Measurements from ENCODE around the gene CFAP54.

DNA sequence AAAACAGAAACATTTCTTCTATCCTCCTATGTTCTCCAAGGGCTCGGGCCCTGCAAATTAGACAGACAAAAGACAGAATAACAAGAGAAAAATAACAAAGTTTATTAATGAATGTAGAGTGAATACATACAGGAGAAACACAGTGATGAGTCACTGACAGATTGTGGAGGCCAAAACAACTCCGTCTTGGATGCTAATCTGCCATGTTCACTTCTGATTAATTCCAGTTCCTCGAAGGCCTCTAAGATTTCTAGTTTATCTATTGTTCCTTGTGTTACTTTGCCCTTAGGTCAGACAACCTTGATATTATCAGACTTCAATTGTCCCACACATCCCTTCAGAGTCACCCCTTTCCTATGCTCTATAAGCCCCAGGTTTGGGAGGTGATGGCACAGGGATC is 390.8 kb downstream of the CFAP54 start:
- TF ChIP-seq, protein P1, sequence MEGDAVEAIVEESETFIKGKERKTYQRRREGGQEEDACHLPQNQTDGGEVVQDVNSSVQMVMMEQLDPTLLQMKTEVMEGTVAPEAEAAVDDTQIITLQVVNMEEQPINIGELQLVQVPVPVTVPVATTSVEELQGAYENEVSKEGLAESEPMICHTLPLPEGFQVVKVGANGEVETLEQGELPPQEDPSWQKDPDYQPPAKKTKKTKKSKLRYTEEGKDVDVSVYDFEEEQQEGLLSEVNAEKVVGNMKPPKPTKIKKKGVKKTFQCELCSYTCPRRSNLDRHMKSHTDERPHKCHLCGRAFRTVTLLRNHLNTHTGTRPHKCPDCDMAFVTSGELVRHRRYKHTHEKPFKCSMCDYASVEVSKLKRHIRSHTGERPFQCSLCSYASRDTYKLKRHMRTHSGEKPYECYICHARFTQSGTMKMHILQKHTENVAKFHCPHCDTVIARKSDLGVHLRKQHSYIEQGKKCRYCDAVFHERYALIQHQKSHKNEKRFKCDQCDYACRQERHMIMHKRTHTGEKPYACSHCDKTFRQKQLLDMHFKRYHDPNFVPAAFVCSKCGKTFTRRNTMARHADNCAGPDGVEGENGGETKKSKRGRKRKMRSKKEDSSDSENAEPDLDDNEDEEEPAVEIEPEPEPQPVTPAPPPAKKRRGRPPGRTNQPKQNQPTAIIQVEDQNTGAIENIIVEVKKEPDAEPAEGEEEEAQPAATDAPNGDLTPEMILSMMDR (IDR thresholded peaks at IDR 0.05) = no peak
- TF ChIP-seq POLR2AphosphoS5 (IDR thresholded peaks at IDR 0.05) = no peak

All from upper lobe of left lung (tissue), 4 donors.